ENCODE data around the gene AADAC.

GRCh38 chr3:151869181-151869580, 55.3 kb downstream of the AADAC start:
- TF ChIP-seq TAF1 (IDR thresholded peaks at IDR 0.05; ENCODE audit: borderline replicate concordance, insufficient read depth, low read length) (no peak), REST (IDR thresholded peaks at IDR 0.05; ENCODE audit: insufficient read depth in 1 of 2, low read depth in 2 of 2, low read length in 2 of 2) (no peak), POLR2AphosphoS5 (IDR thresholded peaks at IDR 0.05; ENCODE audit: low read depth, low read length) (no peak), SIN3A (IDR thresholded peaks at IDR 0.05; ENCODE audit: borderline replicate concordance, insufficient read depth, low read length) (no peak)
